K562 (cell line): ENCODE results near the gene IMMP2L. TPM values are rescaled to one million over a fixed set of nuclear protein-coding genes. Genes with fewer than 3 reads are reported as not detected.
"Not testable (repeated sequence)": the region's sequence is repeated elsewhere in the genome, so short reads cannot be mapped to it uniquely, and the experiment has no call there.

ENCODE experiments used
- ATAC-seq: fragments of 200-7000 bp; cut with Tn5 transposase; 3 replicates; pipeline ENCODE4 v1.9.1; 2020; ENCODE audit warnings: moderate library complexity
- BruUV-seq: library from RNA; stranded (reverse); fragments of 400-500 nt; replicated peaks from 2 replicates; lab custom pipeline; 2021; lab: Mats Ljungman, UMichigan
- CTCF ChIA-PET: fragments of 300-600 bp; formaldehyde crosslinking; extraction: SDS; loops from one replicate; lab custom pipeline; 2021; ENCODE audit warnings: low intra/inter-chr PET ratio; lab: Yijun Ruan, JAX
- POLR2A ChIA-PET: fragments of 300-600, 350-650 bp; sonication (Branson Sonifier 250); formaldehyde crosslinking; extraction: SDS; loops from one replicate; lab custom pipeline; 2021; ENCODE audit warnings: antibody characterized with exemption, inconsistent platforms; lab: Yijun Ruan, JAX
- DNase-seq, 4 experiments: peaks; one replicate each; pipeline versions ENCODE4 v3.0.0 to v3.0.0-alpha.2; 2011 to 2018; ENCODE audit warnings: low spot score in 3 of 4, mixed read lengths in 3 of 4; ENCODE audit errors: extremely low read depth in 1 of 4
- FAIRE-seq: peaks from 2 replicates; lab custom pipeline; 2011; peaks lifted over from hg19 to GRCh38; lab: Jason Lieb, UNC
- H2AFZ ChIP-seq: 2 replicates; pipeline ENCODE4 v1.6.0; 2011; ENCODE audit warnings: low read depth, low read length, control low read depth, inconsistent platforms
- H3K27ac ChIP-seq: fragments of 200-600 bp; 3 replicates; pipeline ENCODE4 v1.8.0; 2011; ENCODE audit warnings: low read depth, mild to moderate bottlenecking, control low read depth, inconsistent platforms, low read length, moderate library complexity, mixed read lengths; ENCODE audit errors: extremely low read depth
- H3K27me3 ChIP-seq, 2 experiments: fragments of 300-600 bp in 1 of 2; 2 replicates in 1 of 2; 3 replicates in 1 of 2; pipeline versions ENCODE4 v1.6.0 to v1.8.0; 2011; ENCODE audit warnings: inconsistent platforms in 2 of 2, low read length in 2 of 2, mild to moderate bottlenecking in 1 of 2, mixed read lengths in 1 of 2, moderate library complexity in 1 of 2; ENCODE audit not compliant: control insufficient read depth in 2 of 2, insufficient read depth in 2 of 2
- H3K36me3 ChIP-seq: fragments of 300-600 bp; 3 replicates; pipeline ENCODE4 v1.8.0; 2011; ENCODE audit warnings: mild to moderate bottlenecking, low read length, inconsistent platforms; ENCODE audit not compliant: control insufficient read depth, insufficient read depth
- H3K4me1 ChIP-seq, 2 experiments: fragments of 200-600 bp in 1 of 2; replicated peaks in 1 of 2; 2 replicates in 1 of 2; 3 replicates in 1 of 2; pipeline versions ENCODE4 v1.5.1 to v1.8.0; 2011; ENCODE audit warnings: inconsistent platforms in 2 of 2, low read length in 2 of 2, mild to moderate bottlenecking in 1 of 2, mixed read lengths in 1 of 2, moderate library complexity in 1 of 2; ENCODE audit not compliant: control insufficient read depth in 2 of 2, insufficient read depth in 2 of 2
- H3K4me2 ChIP-seq: 2 replicates; pipeline ENCODE4 v1.6.1; 2011; ENCODE audit warnings: low read length, control low read depth, inconsistent platforms, mixed read lengths; ENCODE audit not compliant: insufficient read depth
- H3K4me3 ChIP-seq: fragments of 200-600 bp; sonication (generic), shearing (Covaris generic); 2 replicates; pipeline ENCODE4 v1.5.1; 2016; ENCODE audit warnings: control low read depth, inconsistent platforms
- H3K79me2 ChIP-seq: fragments of 200-600 bp; 3 replicates; pipeline ENCODE4 v1.8.0; 2011; ENCODE audit warnings: low read length, inconsistent platforms; ENCODE audit not compliant: control insufficient read depth, insufficient read depth
- H3K9ac ChIP-seq, 2 experiments: 2 replicates each; pipeline versions ENCODE4 v1.6.0 to v1.6.1; 2011; ENCODE audit warnings: low read depth in 2 of 2, low read length in 2 of 2, control low read depth in 1 of 2, inconsistent platforms in 1 of 2, mild to moderate bottlenecking in 1 of 2, mixed read lengths in 1 of 2; ENCODE audit not compliant: insufficient read depth in 1 of 2
- H3K9me1 ChIP-seq: one replicate; pipeline ENCODE4 v1.6.0; 2011; ENCODE audit warnings: inconsistent platforms, mild to moderate bottlenecking, low read length, moderate library complexity; ENCODE audit not compliant: control insufficient read depth, insufficient read depth
- H3K9me3 ChIP-seq: replicated peaks from 2 replicates; pipeline ENCODE4 v1.5.1; 2011; ENCODE audit warnings: low read depth, low read length, inconsistent platforms; ENCODE audit not compliant: control insufficient read depth, insufficient read depth
- H4K20me1 ChIP-seq: replicated peaks from 2 replicates; pipeline ENCODE4 v1.6.1; 2011; ENCODE audit warnings: low read length, inconsistent platforms, mixed read lengths; ENCODE audit not compliant: control insufficient read depth, insufficient read depth
- BCOR ChIP-seq: fragments of 450-650 bp; IDR thresholded peaks from 2 replicates; pipeline ENCODE4 v1.6.1; 2016
- CHAMP1 ChIP-seq: fragments of 450-650 bp; IDR thresholded peaks from 2 replicates; pipeline ENCODE4 v1.6.1; 2016; ENCODE audit warnings: mild to moderate bottlenecking
- KDM1A ChIP-seq, 2 experiments: fragments of 450-650 bp; IDR thresholded peaks; 2 replicates each; pipeline ENCODE4 v1.6.1; 2016; ENCODE audit warnings: mild to moderate bottlenecking in 2 of 2
- RBM25 ChIP-seq: fragments of 200-400 bp; formaldehyde crosslinking; IDR thresholded peaks from 2 replicates; pipeline ENCODE4 v1.6.1; 2018; ENCODE audit warnings: low read length, low read depth, moderate library complexity; ENCODE audit not compliant: severe bottlenecking
- SAFB ChIP-seq: fragments of 200-400 bp; formaldehyde crosslinking; IDR thresholded peaks from 2 replicates; pipeline ENCODE4 v1.6.1; 2017; ENCODE audit warnings: low read depth, low read length, borderline replicate concordance
- TSC22D4 ChIP-seq: fragments of 450-650 bp; IDR thresholded peaks from 2 replicates; pipeline ENCODE4 v1.6.1; 2016; ENCODE audit warnings: missing genetic modification characterization, missing biosample characterization, control low read depth
- ZNF146 ChIP-seq: IDR thresholded peaks from one replicate; pipeline ENCODE4 v1.6.1; 2018; ENCODE audit warnings: missing compliant biosample characterization; ENCODE audit not compliant: unreplicated experiment
- WGBS: fragments of 100-300 bp; shearing (Covaris generic); methylation state at CpG from one replicate; pipeline ENCODE4 v1.1.6; 2016; ENCODE audit warnings: low coverage, mixed read lengths; ENCODE audit not compliant: insufficient coverage; ENCODE audit errors: missing lambda C conversion rate; 5-methylcytosine and 5-hydroxymethylcytosine counted together
- in situ Hi-C: fragments of 300-500 bp; cut with MboI; formaldehyde crosslinking; loops from 4 replicates; pipeline ENCODE4 v1.15.0; 2018; ENCODE audit warnings: inconsistent platforms, mixed read lengths
- intact Hi-C: fragments of 100-400 bp; cut with micrococcal nuclease; formaldehyde crosslinking; loops from 2 replicates; pipeline ENCODE4 v1.14.2; 2022
- polyA plus RNA-seq, 8 experiments: library from polyadenylated mRNA; depleted of rRNA in 4 of 8; stranded (reverse) in 5 of 8; unstranded in 3 of 8; fragments of >200 nt; fragmentation: Nextera tagmentation in 2 of 8; fragmentation: Illumina TruSeq in 1 of 8; extraction: Ambion mirVana in 2 of 8; extraction: Trizol in 1 of 8; gene quantifications; 2 replicates each; pipeline versions ENCODE4 v1.2.1 to v1.2.3, GENCODE V29; 2011 to 2014; ENCODE audit warnings: inconsistent platforms in 1 of 8, missing spikeins in 1 of 8
- total RNA-seq, 7 experiments: library from RNA; depleted of rRNA in 6 of 7; stranded (reverse); fragments of >200 nt in 6 of 7; fragmentation: Illumina TruSeq in 2 of 7; extraction: Trizol in 2 of 7; gene quantifications; 2 replicates each; pipeline versions ENCODE4 v1.2.1 to v1.2.3, GENCODE V29; 2011 to 2021; ENCODE audit warnings: low replicate concordance in 1 of 7

Gene IMMP2L
- total and polyA plus RNA-seq, 9 of the 15 experiments (the other 6 are each of a cell fraction or from before 2014, with no cell fraction given), result 29.7 to 116 (median 53.0) TPM

- TF ChIP-seq SAFB (no peak), TSC22D4 (tag) (no peak)
These were observed 306.7 kb downstream of the IMMP2L start (continued) for GRCh38 chr7:111255576-111255975.

DNA sequence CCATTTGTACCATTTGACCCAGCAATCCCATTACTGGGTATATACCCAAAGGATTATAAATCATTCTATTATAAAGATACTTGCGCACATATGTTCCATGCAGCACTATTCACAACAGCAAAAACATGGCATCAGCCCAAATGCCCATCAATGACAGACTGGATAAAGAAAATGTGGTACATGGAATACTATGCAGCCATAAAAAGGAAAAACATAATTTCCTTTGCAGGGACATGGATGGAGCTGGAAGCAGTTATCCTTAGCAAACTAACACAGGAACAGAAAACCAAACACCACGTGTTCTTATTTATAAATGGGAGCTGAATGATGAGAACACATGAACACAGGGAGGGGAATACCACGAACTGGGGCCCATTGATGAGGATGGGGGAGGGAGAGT, 310.9 kb downstream of the IMMP2L start:
- H4K20me1 ChIP-seq, POLR2A ChIA-PET, H3K4me1 ChIP-seq, H3K4me2 ChIP-seq, H3K79me2 ChIP-seq, BruUV-seq, H3K9ac ChIP-seq, H3K36me3 ChIP-seq, H3K27me3 ChIP-seq, intact Hi-C loops, ATAC-seq, DNase-seq, H3K4me3 ChIP-seq, H3K9me3 ChIP-seq, FAIRE-seq, CTCF ChIA-PET, in situ Hi-C loops, H3K27ac ChIP-seq, H2AFZ ChIP-seq, H3K9me1 ChIP-seq: not testable (repeated sequence)
- TF ChIP-seq ZNF146 (CRISPR knock-in tag) (peak; percentile 93), CHAMP1 (peak; percentile 46; the same call in 1 of the 2 replicates), KDM1A (IDR thresholded peaks at IDR 0.05) (peak; percentile 8 to 35; a peak in 1 of 4 replicates), RBM25 (peak; percentile 60), BCOR (0 out of 2 replicates have a peak, but pooled peaks have one; percentile 17)
- WGBS, result 61% methylated on average over 3 of the region's 3 CpGs
